GM18519 (cell line): ENCODE results near the gene GRHL3.

Source experiments
- ATAC-seq: cut with Tn5 transposase; IDR thresholded peaks from one replicate; pipeline ENCODE4 v1.9.1; 2021; ENCODE audit warnings: mild to moderate bottlenecking, moderate library complexity; ENCODE audit not compliant: unreplicated experiment, low FRiP score

Gene GRHL3

GRCh38 chr1:24366707-24367106, 47.5 kb downstream of the GRHL3 start:
- no peak for ATAC-seq

GRCh38 chr1:24369199-24369598, 50.0 kb downstream of the GRHL3 start:
- no peak for ATAC-seq

GRCh38 chr1:24369801-24370200, 50.6 kb downstream of the GRHL3 start:
- ATAC-seq: no peak

- ATAC-seq: no peak
These were observed 53.9 kb downstream of the GRHL3 start for GRCh38 chr1:24373044-24373443.

- ATAC-seq: no peak
These were observed 54.6 kb downstream of the GRHL3 start for GRCh38 chr1:24373710-24374109.

GRCh38 chr1:24374891-24375786, 56.0 kb downstream of the GRHL3 start:
- ATAC-seq: no peak

- ATAC-seq: no peak
These were observed 60.7 kb downstream of the GRHL3 start for GRCh38 chr1:24379733-24380315.

- ATAC-seq: no peak
These were observed 61.4 kb downstream of the GRHL3 start for GRCh38 chr1:24380508-24380907.

GRCh38 chr1:24381256-24381655, 62.1 kb downstream of the GRHL3 start:
- no peak for ATAC-seq

- ATAC-seq: no peak
These were observed 63.0 kb downstream of the GRHL3 start for GRCh38 chr1:24382165-24382577.

GRCh38 chr1:24383381-24383940, 64.3 kb downstream of the GRHL3 start:
- ATAC-seq: no peak

GRCh38 chr1:24384251-24385090, 65.3 kb downstream of the GRHL3 start:
- no peak for ATAC-seq

- ATAC-seq: no peak
These were observed 66.2 kb downstream of the GRHL3 start for GRCh38 chr1:24385160-24385940.

- ATAC-seq: no peak
These were observed 67.1 kb downstream of the GRHL3 start for GRCh38 chr1:24386241-24386640.

GRCh38 chr1:24386931-24387330, 67.8 kb downstream of the GRHL3 start:
- no peak for ATAC-seq

- ATAC-seq: no peak
These were observed 68.5 kb downstream of the GRHL3 start for GRCh38 chr1:24387636-24388175.

- no peak for ATAC-seq
These were observed 69.3 kb downstream of the GRHL3 start for GRCh38 chr1:24388331-24388885.

- no peak for ATAC-seq
These were observed 70.1 kb downstream of the GRHL3 start for GRCh38 chr1:24389231-24389678.
